ENCODE data around the gene TTC4. TPM values are rescaled to one million over a fixed set of nuclear protein-coding genes. Genes with fewer than 3 reads are reported as not detected.

The TTC4 gene
- total RNA-seq, 2 experiments from 2014 or later = 24.3 to 26.1 TPM

GRCh38 chr1:54787604-54788003, 71.9 kb downstream of the TTC4 start:
- no peaks in the 10 kb centered on the region for H4K20me1 ChIP-seq (ENCODE audit: insufficient read depth, low read length)
- intact Hi-C loops (cut with micrococcal nuclease; ENCODE audit: unreplicated experiment) = no loop called here
- H3K4me1 ChIP-seq (ENCODE audit: insufficient read depth, low read length, poor library complexity, severe bottlenecking) = no peaks in the 10 kb centered on the region
- no peak for DNase-seq (ENCODE audit: low spot score)
- H3K9me2 ChIP-seq (ENCODE audit: insufficient read depth, low read length) = no peaks in the 10 kb centered on the region
- POLR2A ChIA-PET = no interaction called here
- CTCF ChIA-PET (ENCODE audit: unreplicated experiment) = no interaction called here
- H3K27ac ChIP-seq (ENCODE audit: low read depth, low read length, poor library complexity, severe bottlenecking) = no peak overlapping the region
- H3K9me3 ChIP-seq (ENCODE audit: low read length) = 0 out of 2 replicates have a peak, but pooled peaks cover 3% of the 10 kb centered on the region
- TF ChIP-seq CTCF (conservative IDR thresholded peaks at IDR 0.05; ENCODE audit: low read length) = no peak
- TF ChIP-seq EZH2phosphoT487 (IDR thresholded peaks at IDR 0.05; ENCODE audit: borderline replicate concordance, low read depth, low read length) = no peak
- H3K79me2 ChIP-seq (ENCODE audit: insufficient read depth, low read depth, low read length) = no peaks in the 10 kb centered on the region
- H3K4me2 ChIP-seq (ENCODE audit: low read length) = no peak overlapping the region
- H2AFZ ChIP-seq (ENCODE audit: low read length) = no peak overlapping the region
- H3K36me3 ChIP-seq (ENCODE audit: insufficient read depth, low read length) = no peaks in the 10 kb centered on the region
- no peak overlapping the region for H3K4me3 ChIP-seq (ENCODE audit: low read depth, low read length, poor library complexity, severe bottlenecking)
- BruUV-seq (replicated peaks) = no TSS peak

GRCh38 chr1:54788459-54788858, 72.8 kb downstream of the TTC4 start:
- Histone ChIP-seq H3K9me2 (ENCODE audit: insufficient read depth, low read length) (no peaks in the 10 kb centered on the region), H3K36me3 (ENCODE audit: insufficient read depth, low read length) (no peaks in the 10 kb centered on the region), H3K9me3 (ENCODE audit: low read length) (0 out of 2 replicates have a peak, but pooled peaks cover 3% of the 10 kb centered on the region), H3K27ac (ENCODE audit: low read depth, low read length, poor library complexity, severe bottlenecking) (no peak overlapping the region), H3K4me3 (ENCODE audit: low read depth, low read length, poor library complexity, severe bottlenecking) (no peak overlapping the region), H3K4me2 (ENCODE audit: low read length) (no peak overlapping the region), H4K20me1 (ENCODE audit: insufficient read depth, low read length) (no peaks in the 10 kb centered on the region), H2AFZ (ENCODE audit: low read length) (no peak overlapping the region), H3K79me2 (ENCODE audit: insufficient read depth, low read depth, low read length) (no peaks in the 10 kb centered on the region), H3K4me1 (ENCODE audit: insufficient read depth, low read length, poor library complexity, severe bottlenecking) (no peaks in the 10 kb centered on the region)
- no TSS peak for BruUV-seq (replicated peaks)
- POLR2A ChIA-PET = no interaction called here
- intact Hi-C loops (cut with micrococcal nuclease; ENCODE audit: unreplicated experiment) = no loop called here
- TF ChIP-seq CTCF (conservative IDR thresholded peaks at IDR 0.05; ENCODE audit: low read length) = no peak
- TF ChIP-seq EZH2phosphoT487 (IDR thresholded peaks at IDR 0.05; ENCODE audit: borderline replicate concordance, low read depth, low read length) = no peak
- no peak for DNase-seq (ENCODE audit: low spot score)
- CTCF ChIA-PET (ENCODE audit: unreplicated experiment) = interaction anchor here (0.5 kb wide), 1 partner anchor 68 kb away, joined by 6 read pairs; no protein-coding TSS in a partner anchor

DNA sequence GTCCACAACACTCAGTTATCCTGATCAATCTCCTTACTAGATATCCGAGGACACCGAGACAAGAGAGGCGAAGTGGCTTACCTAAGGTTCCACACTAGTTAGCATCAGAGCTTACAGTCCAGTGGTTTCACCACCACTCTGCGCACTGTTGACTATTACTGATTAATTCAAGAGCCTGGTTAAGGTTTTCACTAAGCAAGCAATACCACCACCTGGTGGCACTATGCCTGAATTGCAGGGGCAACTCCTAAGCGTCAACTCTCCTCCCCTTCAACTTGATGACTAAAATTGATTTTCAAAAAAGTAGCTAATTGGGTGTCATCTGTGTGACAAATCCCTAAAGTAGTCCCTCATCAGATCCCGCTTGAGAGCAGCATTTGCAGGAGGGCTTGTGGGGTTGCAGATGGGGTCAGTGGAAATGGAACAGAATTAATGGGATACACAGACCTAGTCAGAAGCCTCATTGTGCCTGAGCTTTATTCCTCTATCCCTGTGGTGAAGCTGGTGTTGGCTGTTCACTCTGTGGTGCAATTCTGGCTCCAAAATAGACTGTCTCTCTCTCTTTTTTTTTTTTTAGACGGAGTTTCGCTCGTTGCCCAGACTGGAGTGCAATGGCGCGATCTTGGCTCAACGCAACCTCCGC, 76.3 kb downstream of the TTC4 start:
- peak; percentile 55 for DNase-seq (ENCODE audit: low spot score)
- no peak overlapping the region for H3K4me2 ChIP-seq (ENCODE audit: low read length)
- no TSS peak for BruUV-seq (replicated peaks)
- no peak overlapping the region for H3K4me3 ChIP-seq (ENCODE audit: low read depth, low read length, poor library complexity, severe bottlenecking)
- H3K27ac ChIP-seq (ENCODE audit: low read depth, low read length, poor library complexity, severe bottlenecking) = no peak overlapping the region
- H3K79me2 ChIP-seq (ENCODE audit: insufficient read depth, low read depth, low read length) = no peaks in the 10 kb centered on the region
- H3K9me3 ChIP-seq (ENCODE audit: low read length) = 0 out of 2 replicates have a peak, but pooled peaks cover 3% of the 10 kb centered on the region
- H2AFZ ChIP-seq (ENCODE audit: low read length) = no peak overlapping the region
- POLR2A ChIA-PET = no interaction called here
- CTCF ChIA-PET (ENCODE audit: unreplicated experiment) = no interaction called here
- no peaks in the 10 kb centered on the region for H3K4me1 ChIP-seq (ENCODE audit: insufficient read depth, low read length, poor library complexity, severe bottlenecking)
- H3K36me3 ChIP-seq (ENCODE audit: insufficient read depth, low read length) = no peaks in the 10 kb centered on the region
- no peaks in the 10 kb centered on the region for H3K9me2 ChIP-seq (ENCODE audit: insufficient read depth, low read length)
- H4K20me1 ChIP-seq (ENCODE audit: insufficient read depth, low read length) = no peaks in the 10 kb centered on the region
- intact Hi-C loops (cut with micrococcal nuclease; ENCODE audit: unreplicated experiment) = loop anchor here (1.0 kb wide), 1 partner anchor 120 kb away; no protein-coding TSS in a partner anchor
- TF ChIP-seq CTCF (conservative IDR thresholded peaks at IDR 0.05; ENCODE audit: low read length) (peak; percentile 91), EZH2phosphoT487 (IDR thresholded peaks at IDR 0.05; ENCODE audit: borderline replicate concordance, low read depth, low read length) (no peak)

Measured in OCI-LY7 (cell line).